Large intestine (tissue), 3 donors: ENCODE measurements around the gene SLC38A9. TPM values are rescaled to one million over a fixed set of nuclear protein-coding genes. Genes with fewer than 3 reads are reported as not detected.

Experiments
- DNase-seq, 2 donors: peaks; one replicate each; pipeline versions ENCODE4 v3.0.0 to v3.0.0-alpha.2; 2013
- H3K27ac ChIP-seq: one replicate; pipeline ENCODE4 v1.5.1; 2013; ENCODE audit warnings: low read length
- H3K27me3 ChIP-seq: 2 replicates; pipeline ENCODE4 v1.6.1; 2013; ENCODE audit warnings: low read length; ENCODE audit not compliant: control insufficient read depth, insufficient read depth
- H3K36me3 ChIP-seq: 2 replicates; pipeline ENCODE4 v1.6.1; 2013; ENCODE audit warnings: low read length; ENCODE audit not compliant: control insufficient read depth, insufficient read depth
- H3K4me1 ChIP-seq: one replicate; pipeline ENCODE4 v1.6.1; 2013; ENCODE audit warnings: low read length; ENCODE audit not compliant: control insufficient read depth, insufficient read depth
- H3K4me3 ChIP-seq: one replicate; pipeline ENCODE4 v1.5.1; 2013; ENCODE audit warnings: low read length
- H3K9me3 ChIP-seq: one replicate; pipeline ENCODE4 v1.6.1; 2013; ENCODE audit warnings: mild to moderate bottlenecking, low read depth, low read length, moderate library complexity; ENCODE audit not compliant: control insufficient read depth
- WGBS: methylation state at CpG from one replicate; pipeline ENCODE4 v1.1.5; 2013; ENCODE audit warnings: low lambda C conversion rate; ENCODE audit not compliant: insufficient coverage; 5-methylcytosine and 5-hydroxymethylcytosine counted together
- polyA plus RNA-seq: library from polyadenylated mRNA; unstranded; fragments of 120-200 nt; gene quantifications from one replicate; pipeline ENCODE4 v1.2.1, GENCODE V29; 2013

SLC38A9 gene
- polyA plus RNA-seq, 1 donor, result 25.9 TPM

DNA sequence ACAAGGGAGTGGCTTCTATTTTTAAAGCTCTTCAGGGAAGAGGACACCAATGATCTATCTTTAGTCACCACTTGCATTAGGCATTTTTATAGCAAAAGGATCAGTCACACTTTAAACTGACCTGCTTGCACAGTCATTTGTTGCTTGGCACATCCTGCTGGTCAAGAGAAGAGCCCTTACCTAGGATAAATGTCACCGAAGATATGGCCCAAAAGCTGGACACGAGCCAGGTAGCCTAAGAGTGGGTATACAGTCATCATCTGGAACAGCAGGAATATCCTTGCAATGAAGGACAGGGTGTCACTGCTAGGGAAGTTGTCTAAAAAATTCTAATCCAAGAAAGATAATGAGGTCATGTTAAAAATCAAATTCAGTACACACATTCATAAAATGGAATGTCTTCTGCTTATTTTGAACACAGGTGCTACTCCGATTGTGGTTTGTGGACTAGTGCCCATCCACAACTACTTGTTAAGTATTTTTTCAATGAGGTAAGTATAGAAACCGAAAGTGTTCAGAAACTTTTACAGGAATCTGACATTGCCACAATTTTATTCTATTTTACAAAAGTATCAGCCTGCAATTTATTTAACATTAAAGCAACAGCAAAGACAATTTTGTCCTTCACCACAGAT lies 78.4 kb downstream of the SLC38A9 start:
- Histone ChIP-seq H3K4me1 (no peaks in the 10 kb centered on the region), H3K4me3 (no peak overlapping the region), H3K36me3 (peaks cover 3% of the 10 kb centered on the region), H3K27me3 (no peaks in the 10 kb centered on the region), H3K9me3 (no peaks in the 10 kb centered on the region), H3K27ac (no peak overlapping the region)
- 100% methylated on average over 1 of the region's 4 CpGs for WGBS
- DNase-seq, result no peak

DNA sequence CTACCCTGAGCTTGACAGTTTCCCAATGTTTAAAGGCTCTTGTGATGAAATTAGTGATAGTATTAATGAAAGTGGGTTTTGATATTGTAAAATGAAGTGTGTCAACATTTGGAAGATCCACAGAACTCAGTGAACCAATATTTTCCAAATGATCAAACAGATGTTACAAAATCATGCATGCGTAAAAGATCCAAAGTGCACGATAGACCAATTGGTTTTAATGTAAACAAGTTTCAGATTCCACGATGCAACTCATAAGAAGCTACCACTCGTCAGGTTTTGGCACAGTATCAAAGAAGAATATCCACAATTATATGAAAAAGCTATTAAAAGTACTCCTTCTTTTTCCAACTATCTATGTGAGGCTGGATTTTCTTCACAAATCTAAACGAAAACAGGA lies 82.3 kb downstream of the SLC38A9 start:
- no peak for DNase-seq
- no peak overlapping the region for H3K27ac ChIP-seq
- peaks cover 3% of the 10 kb centered on the region for H3K36me3 ChIP-seq
- H3K4me1 ChIP-seq, result peaks cover 3% of the 10 kb centered on the region
- no peak overlapping the region for H3K4me3 ChIP-seq
- no peaks in the 10 kb centered on the region for H3K9me3 ChIP-seq
- H3K27me3 ChIP-seq, result no peaks in the 10 kb centered on the region
- 87% methylated on average over 3 of the region's 5 CpGs for WGBS

DNA sequence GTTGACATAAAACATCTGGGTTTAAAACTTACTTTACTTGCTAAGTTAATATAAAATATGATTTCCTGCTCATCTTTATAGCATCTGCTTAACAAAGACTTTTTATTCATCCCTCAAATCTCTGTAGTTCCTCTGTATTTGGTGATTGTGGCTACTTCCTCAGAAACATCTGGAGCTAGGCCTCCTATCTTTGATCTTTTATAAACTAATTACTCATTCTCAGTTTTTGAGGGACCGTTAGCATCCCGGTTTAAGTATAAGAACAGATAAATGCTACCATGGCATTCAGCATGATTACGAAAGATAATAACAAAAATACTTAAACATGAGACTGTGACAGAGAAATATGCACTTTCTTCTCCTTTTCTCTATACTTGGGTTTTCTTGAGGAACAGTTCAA lies 85.3 kb downstream of the SLC38A9 start:
- DNase-seq, result no peak
- H3K4me3 ChIP-seq, result no peak overlapping the region
- no peaks in the 10 kb centered on the region for H3K27me3 ChIP-seq
- no peaks in the 10 kb centered on the region for H3K36me3 ChIP-seq
- no peaks in the 10 kb centered on the region for H3K9me3 ChIP-seq
- WGBS, result 74% methylated on average over 3 of the region's 3 CpGs
- H3K4me1 ChIP-seq, result peaks cover 3% of the 10 kb centered on the region
- H3K27ac ChIP-seq, result no peak overlapping the region

DNA sequence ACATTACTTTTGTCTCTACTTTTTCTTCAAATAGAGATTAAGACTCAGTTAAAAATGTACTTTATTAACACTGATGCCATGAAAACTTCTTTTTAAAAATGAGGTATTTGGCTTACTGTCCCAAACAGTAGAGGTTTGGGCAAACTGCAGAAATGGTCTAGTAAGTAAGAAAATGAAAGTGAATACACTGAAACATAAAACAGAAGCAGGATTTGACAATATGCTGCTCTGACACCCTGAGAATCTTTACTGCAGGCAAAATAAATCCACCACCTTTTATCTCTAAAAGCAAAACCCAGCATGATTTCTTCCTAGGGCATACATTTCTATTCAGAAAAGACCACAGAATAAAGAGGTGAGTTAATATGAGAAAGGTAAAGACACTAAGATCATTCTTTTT lies 86.2 kb downstream of the SLC38A9 start:
- Histone ChIP-seq H3K36me3 (no peaks in the 10 kb centered on the region), H3K9me3 (no peaks in the 10 kb centered on the region), H3K4me3 (no peak overlapping the region), H3K27me3 (no peaks in the 10 kb centered on the region), H3K27ac (peak overlapping the region; percentile 43), H3K4me1 (peaks cover 3% of the 10 kb centered on the region)
- DNase-seq, result no peak

DNA sequence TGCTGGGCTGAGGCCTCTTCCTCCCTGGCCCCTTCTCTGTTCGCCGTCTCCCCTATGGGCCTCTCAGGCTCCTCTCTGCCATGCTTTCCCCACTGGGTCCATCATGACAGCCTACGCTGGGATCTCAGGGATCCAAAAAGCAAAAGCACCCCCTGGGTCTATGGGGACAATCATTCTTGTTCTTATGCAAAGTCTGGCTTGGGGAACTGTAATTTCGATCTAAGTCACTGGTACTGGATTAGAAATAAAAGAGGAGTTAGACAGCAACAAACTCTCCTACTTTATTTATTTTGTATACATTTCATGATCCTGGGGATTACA lies 86.6 kb downstream of the SLC38A9 start:
- no peak for DNase-seq
- H3K9me3 ChIP-seq, result no peaks in the 10 kb centered on the region
- 93% methylated on average over 2 of the region's 4 CpGs for WGBS
- no peak overlapping the region for H3K4me3 ChIP-seq
- no peaks in the 10 kb centered on the region for H3K27me3 ChIP-seq
- H3K27ac ChIP-seq, result peak overlapping the region; percentile 3
- no peaks in the 10 kb centered on the region for H3K36me3 ChIP-seq
- peaks cover 3% of the 10 kb centered on the region for H3K4me1 ChIP-seq

DNA sequence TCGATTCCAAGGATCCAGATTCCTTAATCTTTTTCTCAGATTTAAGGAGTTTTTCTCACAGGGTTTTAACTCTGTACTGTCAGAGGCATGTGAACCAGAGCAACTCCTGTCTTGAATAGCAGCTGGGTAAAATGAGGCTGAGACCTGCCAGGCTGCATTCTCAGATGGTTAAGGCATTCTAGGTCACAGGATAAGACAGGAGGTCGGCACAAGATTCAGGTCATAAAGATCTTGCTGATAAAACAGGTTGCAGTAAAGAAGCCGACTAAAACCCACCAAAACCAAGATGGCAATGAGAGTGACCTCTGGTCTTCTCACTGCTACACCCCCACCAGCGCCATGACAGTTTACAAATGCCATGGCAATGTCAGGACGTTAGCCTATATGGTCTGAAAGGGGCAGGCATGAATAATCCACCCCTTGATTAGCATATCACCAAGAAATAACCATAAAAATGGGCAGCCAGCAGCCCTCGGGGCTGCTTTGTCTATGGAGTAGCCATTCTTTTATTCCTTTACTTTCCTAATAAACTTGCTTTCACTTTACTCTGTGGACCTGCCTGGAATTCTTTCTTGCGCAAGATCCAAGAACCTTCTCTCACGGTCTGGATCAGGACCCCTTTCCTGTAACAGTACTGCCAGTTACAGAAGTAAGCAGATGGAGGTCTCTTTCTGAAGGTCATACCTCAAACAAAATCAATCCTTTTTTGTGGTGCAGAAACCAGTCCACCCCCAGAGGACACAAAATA lies 87.1 kb downstream of the SLC38A9 start:
- no CpG with 5 or more reads among the region's 8 CpGs for WGBS
- peak overlapping the region; percentile 3 for H3K27ac ChIP-seq
- peaks cover 3% of the 10 kb centered on the region for H3K4me1 ChIP-seq
- no peak overlapping the region for H3K4me3 ChIP-seq
- H3K27me3 ChIP-seq, result no peaks in the 10 kb centered on the region
- H3K9me3 ChIP-seq, result no peaks in the 10 kb centered on the region
- no peaks in the 10 kb centered on the region for H3K36me3 ChIP-seq
- DNase-seq, result no peak

DNA sequence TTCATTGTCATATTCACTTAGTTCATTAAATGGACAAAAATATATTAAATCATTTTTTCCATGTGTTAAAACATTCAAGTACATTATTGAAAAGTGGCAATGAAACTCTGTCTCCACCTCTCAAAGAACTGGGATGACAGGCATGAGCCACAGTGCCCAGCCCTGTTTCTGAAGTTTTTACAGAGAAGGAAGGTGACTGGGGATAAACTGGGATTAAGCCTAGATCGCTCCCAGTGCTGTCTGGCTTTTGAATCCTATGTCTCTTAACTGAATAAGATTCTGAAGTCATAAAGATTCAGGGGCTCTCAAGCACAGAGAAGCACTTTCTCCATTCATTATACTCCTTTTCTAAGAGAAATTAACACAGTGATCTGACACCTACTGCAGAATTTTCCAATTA lies 88.3 kb downstream of the SLC38A9 start:
- Histone ChIP-seq H3K4me3 (no peak overlapping the region), H3K4me1 (peaks cover 3% of the 10 kb centered on the region), H3K9me3 (no peaks in the 10 kb centered on the region), H3K27me3 (no peaks in the 10 kb centered on the region), H3K27ac (no peak overlapping the region), H3K36me3 (no peaks in the 10 kb centered on the region)
- DNase-seq, result no peak
- no CpG with 5 or more reads among the region's 1 CpG for WGBS

DNA sequence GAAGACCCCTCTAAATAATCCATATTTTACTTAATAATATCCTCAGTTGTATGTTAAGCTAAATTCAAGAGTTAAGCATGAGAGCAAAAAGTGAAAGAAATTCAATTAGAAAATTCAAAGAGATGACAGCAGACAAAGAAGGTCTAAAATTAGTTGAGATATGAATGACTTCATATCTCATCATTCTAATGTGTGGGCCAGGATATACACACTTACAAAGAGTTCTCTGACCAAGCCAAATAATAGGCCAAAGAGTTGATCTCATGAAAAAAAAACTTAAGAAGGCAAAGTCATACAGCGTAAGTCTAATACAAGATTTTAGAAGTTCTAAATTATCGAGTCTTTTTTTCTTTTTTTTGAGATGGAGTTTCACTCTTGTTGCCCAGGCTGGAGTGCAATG lies 89.7 kb downstream of the SLC38A9 start:
- H3K4me3 ChIP-seq, result no peak overlapping the region
- no peaks in the 10 kb centered on the region for H3K36me3 ChIP-seq
- WGBS, result 92% methylated on average over 2 of the region's 2 CpGs
- no peak overlapping the region for H3K27ac ChIP-seq
- H3K27me3 ChIP-seq, result no peaks in the 10 kb centered on the region
- peaks cover 3% of the 10 kb centered on the region for H3K4me1 ChIP-seq
- H3K9me3 ChIP-seq, result no peaks in the 10 kb centered on the region
- no peak for DNase-seq

DNA sequence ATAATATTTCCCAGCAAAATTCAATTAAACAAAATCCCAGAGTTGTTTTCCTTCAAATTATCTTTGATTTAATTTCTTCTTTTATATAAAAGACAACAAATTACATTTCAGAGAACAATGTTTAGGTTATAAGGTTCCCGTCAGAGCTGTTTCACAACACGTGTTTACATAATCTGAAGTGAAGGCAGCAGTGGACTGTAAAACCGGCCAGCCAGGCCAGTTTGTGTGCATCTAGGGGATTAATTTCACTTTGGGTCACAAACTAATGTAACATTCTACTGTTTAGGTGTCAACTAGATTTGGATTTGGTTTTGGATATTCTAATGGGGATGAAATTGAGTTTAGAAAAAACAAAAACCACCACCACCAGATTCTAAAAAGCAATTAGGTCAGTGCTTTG lies 90.9 kb downstream of the SLC38A9 start:
- H3K4me3 ChIP-seq, result no peak overlapping the region
- H3K4me1 ChIP-seq, result peaks cover 3% of the 10 kb centered on the region
- WGBS, result no CpG with 5 or more reads among the region's 3 CpGs
- DNase-seq, result no peak
- H3K27ac ChIP-seq, result peak overlapping the region; percentile 18
- no peaks in the 10 kb centered on the region for H3K9me3 ChIP-seq
- no peaks in the 10 kb centered on the region for H3K27me3 ChIP-seq
- H3K36me3 ChIP-seq, result no peaks in the 10 kb centered on the region

DNA sequence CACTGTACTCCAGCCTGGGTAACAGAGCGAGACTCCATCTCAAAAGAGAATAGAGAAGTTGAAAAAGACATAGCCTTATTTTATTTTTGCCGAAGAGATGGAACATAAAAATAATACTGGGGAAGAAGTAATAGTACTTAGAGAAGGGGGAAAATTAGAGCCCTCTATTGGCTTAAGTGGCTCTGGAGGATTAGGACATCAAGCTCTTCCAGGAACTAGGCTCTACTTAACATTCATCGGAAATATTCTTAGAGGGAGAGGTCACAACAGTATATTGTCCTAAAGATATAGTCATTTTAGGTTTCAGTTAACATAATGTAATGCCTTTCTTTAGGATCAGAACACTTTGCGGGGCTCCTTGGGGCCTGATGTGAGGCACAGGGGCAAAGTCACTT lies 91.4 kb downstream of the SLC38A9 start:
- peak overlapping the region; percentile 18 for H3K27ac ChIP-seq
- H3K4me3 ChIP-seq, result no peak overlapping the region
- DNase-seq, result no peak
- WGBS, result 100% methylated on average over 1 of the region's 4 CpGs
- no peaks in the 10 kb centered on the region for H3K9me3 ChIP-seq
- no peaks in the 10 kb centered on the region for H3K27me3 ChIP-seq
- H3K4me1 ChIP-seq, result peaks cover 3% of the 10 kb centered on the region
- H3K36me3 ChIP-seq, result no peaks in the 10 kb centered on the region
